ENCODE measurements around the gene MFAP3.

The MFAP3 gene

GRCh38 chr5:154025951-154026350 is 12.8 kb upstream of the MFAP3 start:
- TF ChIP-seq REST (IDR thresholded peaks at IDR 0.05; ENCODE audit: low read depth) = no peak
- TF ChIP-seq, protein P1, sequence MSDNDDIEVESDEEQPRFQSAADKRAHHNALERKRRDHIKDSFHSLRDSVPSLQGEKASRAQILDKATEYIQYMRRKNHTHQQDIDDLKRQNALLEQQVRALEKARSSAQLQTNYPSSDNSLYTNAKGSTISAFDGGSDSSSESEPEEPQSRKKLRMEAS (IDR thresholded peaks at IDR 0.05) = no peak
- no peak for TF ChIP-seq FOXM1 (IDR thresholded peaks at IDR 0.05; ENCODE audit: borderline replicate concordance, low read depth)
- TF ChIP-seq CEBPB (IDR thresholded peaks at IDR 0.05) = no peak
- no peak for TF ChIP-seq TAF1 (IDR thresholded peaks at IDR 0.05; ENCODE audit: low read depth)
- no peak for TF ChIP-seq RAD21 (IDR thresholded peaks at IDR 0.05; ENCODE audit: low read depth)
- no peak for TF ChIP-seq CREB1 (IDR thresholded peaks at IDR 0.05; ENCODE audit: low read depth)
- no peak for TF ChIP-seq EGR1 (IDR thresholded peaks at IDR 0.05)
- no peak for TF ChIP-seq YY1 (IDR thresholded peaks at IDR 0.05; ENCODE audit: low read depth)

- TF ChIP-seq RAD21 (IDR thresholded peaks at IDR 0.05; ENCODE audit: low read depth) (no peak), EGR1 (IDR thresholded peaks at IDR 0.05) (no peak), CEBPB (IDR thresholded peaks at IDR 0.05) (no peak), NFIC (IDR thresholded peaks at IDR 0.05) (no peak), TEAD4 (IDR thresholded peaks at IDR 0.05) (no peak)
Observed at GRCh38 chr5:154031937-154032489, 6.8 kb upstream of the MFAP3 start.

- no peak for TF ChIP-seq RAD21 (IDR thresholded peaks at IDR 0.05; ENCODE audit: low read depth)
- no peak for TF ChIP-seq REST (IDR thresholded peaks at IDR 0.05; ENCODE audit: low read depth)
- no peak for TF ChIP-seq ZBTB7A (IDR thresholded peaks at IDR 0.05; ENCODE audit: low read depth)
- TF ChIP-seq YY1 (IDR thresholded peaks at IDR 0.05; ENCODE audit: low read depth) = no peak
- TF ChIP-seq, protein P1 (IDR thresholded peaks at IDR 0.05) = no peak
- TF ChIP-seq, protein P2, sequence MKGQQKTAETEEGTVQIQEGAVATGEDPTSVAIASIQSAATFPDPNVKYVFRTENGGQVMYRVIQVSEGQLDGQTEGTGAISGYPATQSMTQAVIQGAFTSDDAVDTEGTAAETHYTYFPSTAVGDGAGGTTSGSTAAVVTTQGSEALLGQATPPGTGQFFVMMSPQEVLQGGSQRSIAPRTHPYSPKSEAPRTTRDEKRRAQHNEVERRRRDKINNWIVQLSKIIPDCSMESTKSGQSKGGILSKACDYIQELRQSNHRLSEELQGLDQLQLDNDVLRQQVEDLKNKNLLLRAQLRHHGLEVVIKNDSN (IDR thresholded peaks at IDR 0.05) = no peak
- no peak for TF ChIP-seq EGR1 (IDR thresholded peaks at IDR 0.05)
- TF ChIP-seq FOXM1 (IDR thresholded peaks at IDR 0.05; ENCODE audit: borderline replicate concordance, low read depth) = no peak
- TF ChIP-seq TCF12 (IDR thresholded peaks at IDR 0.05; ENCODE audit: low read depth) = no peak
- TF ChIP-seq TAF1 (IDR thresholded peaks at IDR 0.05; ENCODE audit: low read depth) = no peak
- no peak for TF ChIP-seq TEAD4 (IDR thresholded peaks at IDR 0.05)
- TF ChIP-seq EP300 (IDR thresholded peaks at IDR 0.05; ENCODE audit: borderline replicate concordance) = no peak
- TF ChIP-seq CEBPB (IDR thresholded peaks at IDR 0.05) = no peak
- TF ChIP-seq NFIC (IDR thresholded peaks at IDR 0.05) = no peak
- TF ChIP-seq CREB1 (IDR thresholded peaks at IDR 0.05; ENCODE audit: low read depth) = no peak
Observed at GRCh38 chr5:154034944-154035343, 3.8 kb upstream of the MFAP3 start.

GRCh38 chr5:154038261-154038706 is 483 bp upstream of the MFAP3 start:
- TF ChIP-seq TEAD4 (IDR thresholded peaks at IDR 0.05) (no peak), CREB1 (IDR thresholded peaks at IDR 0.05; ENCODE audit: low read depth) (no peak), REST (IDR thresholded peaks at IDR 0.05; ENCODE audit: low read depth) (no peak), EP300 (IDR thresholded peaks at IDR 0.05; ENCODE audit: borderline replicate concordance) (no peak), RAD21 (IDR thresholded peaks at IDR 0.05; ENCODE audit: low read depth) (no peak), CEBPB (IDR thresholded peaks at IDR 0.05) (no peak), EGR1 (IDR thresholded peaks at IDR 0.05) (no peak), TCF12 (IDR thresholded peaks at IDR 0.05; ENCODE audit: low read depth) (no peak), YY1 (IDR thresholded peaks at IDR 0.05; ENCODE audit: low read depth) (no peak), NFIC (IDR thresholded peaks at IDR 0.05) (no peak)
- TF ChIP-seq, protein P2 (IDR thresholded peaks at IDR 0.05) = no peak

DNA sequence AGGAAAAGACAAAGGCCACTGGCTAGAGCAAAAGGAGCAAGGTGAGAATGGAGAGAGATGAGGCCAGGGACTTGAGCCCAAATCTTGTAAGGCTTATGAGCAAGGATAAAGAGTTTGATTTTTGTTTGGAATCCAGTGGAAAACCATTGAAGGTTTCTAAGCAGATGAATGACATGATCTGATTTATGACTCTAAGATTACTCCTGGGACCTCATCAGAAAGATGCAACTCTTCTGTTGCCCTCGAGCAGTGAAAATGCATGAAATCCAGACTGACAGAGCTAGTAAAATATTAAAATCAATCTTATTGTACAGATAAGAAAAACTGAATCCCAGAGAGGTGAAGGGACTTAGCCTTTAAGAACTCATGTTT is 677 bp downstream of the MFAP3 start:
- TF ChIP-seq TAF1 (IDR thresholded peaks at IDR 0.05; ENCODE audit: low read depth) (no peak), ZBTB7A (IDR thresholded peaks at IDR 0.05; ENCODE audit: low read depth) (no peak), RAD21 (IDR thresholded peaks at IDR 0.05; ENCODE audit: low read depth) (no peak), EGR1 (IDR thresholded peaks at IDR 0.05) (no peak), NFIC (IDR thresholded peaks at IDR 0.05) (no peak)

All from Ishikawa (cell line).